ENCODE data around the gene GKAP1. TPM values are rescaled to one million over a fixed set of nuclear protein-coding genes. Genes with fewer than 3 reads are reported as not detected.

Gene GKAP1
- total RNA-seq, 1 donor from 2014 or later, result 33.4 TPM

DNA sequence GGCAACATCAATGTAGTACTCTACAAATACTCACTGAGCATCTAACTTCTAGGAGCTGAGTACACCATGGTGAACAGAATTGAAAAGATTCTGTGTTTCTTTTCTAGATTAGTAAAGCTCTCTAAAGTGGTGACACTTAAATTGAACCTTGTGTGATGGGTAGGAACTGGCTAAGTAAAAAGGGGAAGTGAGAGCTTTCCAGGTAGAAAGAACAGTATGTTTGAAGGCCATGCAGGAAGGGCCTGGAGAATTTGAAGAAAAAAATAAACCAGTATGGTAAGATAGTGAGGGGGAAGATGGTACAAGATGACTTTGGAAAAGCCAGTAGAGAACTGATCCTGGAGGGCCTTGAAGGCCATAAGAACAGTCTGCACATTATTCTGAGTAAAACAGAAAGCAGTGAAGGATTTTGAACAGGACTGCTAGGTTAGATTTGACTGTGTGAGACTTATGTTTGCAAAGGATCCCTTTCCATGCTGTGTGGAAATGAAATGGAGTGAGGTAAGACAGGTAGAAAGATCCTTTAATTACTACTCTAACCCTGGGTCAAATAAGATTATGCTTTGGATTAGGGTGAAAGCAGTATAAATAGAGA lies 63.1 kb downstream of the GKAP1 start:
- Histone ChIP-seq H4K20me1 (ENCODE audit: low read depth) (no peaks in the 10 kb centered on the region), H3K27me3 (no peaks in the 10 kb centered on the region), H3K4me3 (no peak overlapping the region), H3K9ac (no peak overlapping the region), H3K4me1 (no peaks in the 10 kb centered on the region), H3F3A (ENCODE audit: low read depth) (no peaks in the 10 kb centered on the region), H3K36me3 (no peaks in the 10 kb centered on the region), H3K27ac (no peak overlapping the region), H3K9me3 (ENCODE audit: low read depth) (no peaks in the 10 kb centered on the region), H2AFZ (replicated peaks) (no peak overlapping the region), H3K79me2 (ENCODE audit: low read depth) (no peaks in the 10 kb centered on the region), H3K4me2 (no peak overlapping the region)
- Mint-ChIP-seq H3K4me3 (no peak overlapping the region), H3K9me3 (no peaks in the 10 kb centered on the region), H3K36me3 (peaks cover 5% of the 10 kb centered on the region), H3K4me1 (no peaks in the 10 kb centered on the region), H3K27me3 (ENCODE audit: insufficient read depth, low read depth) (no peaks in the 10 kb centered on the region), H3K27ac (no peak overlapping the region)
- TF ChIP-seq CTCF (IDR thresholded peaks at IDR 0.05), result no peak
- TF ChIP-seq EZH2 (IDR thresholded peaks at IDR 0.05), result no peak
- TF ChIP-seq EZH2phosphoT487 (IDR thresholded peaks at IDR 0.05), result no peak
- no peak for DNase-seq (ENCODE audit: low spot score)

DNA sequence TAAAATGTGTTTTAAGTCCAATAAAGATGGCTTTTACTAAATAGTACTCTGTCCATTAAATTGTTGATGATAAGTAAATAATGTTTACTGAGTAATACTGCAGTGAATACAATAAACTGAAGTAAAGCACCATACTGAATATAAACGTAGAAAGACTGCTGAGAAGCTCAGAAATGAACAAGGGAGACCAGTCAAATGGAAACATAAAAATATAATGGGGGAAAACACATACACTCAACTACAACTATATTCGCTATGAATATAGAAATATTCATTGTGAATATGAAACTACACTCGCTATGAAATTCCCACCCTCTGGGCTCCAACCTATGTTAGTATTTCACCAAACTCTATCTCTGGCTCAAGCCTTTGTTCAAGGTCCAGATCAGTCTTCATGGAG lies 67.9 kb downstream of the GKAP1 start:
- H3K27ac ChIP-seq, result no peak overlapping the region
- no peaks in the 10 kb centered on the region for H3K4me1 ChIP-seq
- no peaks in the 10 kb centered on the region for H3K36me3 ChIP-seq
- no peak overlapping the region for H2AFZ ChIP-seq (replicated peaks)
- Mint-ChIP-seq H3K4me3 (no peak overlapping the region), H3K4me1 (no peaks in the 10 kb centered on the region), H3K27me3 (ENCODE audit: insufficient read depth, low read depth) (no peaks in the 10 kb centered on the region), H3K27ac (no peak overlapping the region), H3K9me3 (no peaks in the 10 kb centered on the region), H3K36me3 (peaks cover 6% of the 10 kb centered on the region)
- no peak for DNase-seq (ENCODE audit: low spot score)
- H3F3A ChIP-seq (ENCODE audit: low read depth), result no peaks in the 10 kb centered on the region
- H3K9ac ChIP-seq, result no peak overlapping the region
- H4K20me1 ChIP-seq (ENCODE audit: low read depth), result no peaks in the 10 kb centered on the region
- no peaks in the 10 kb centered on the region for H3K27me3 ChIP-seq
- H3K4me2 ChIP-seq, result no peak overlapping the region
- no peaks in the 10 kb centered on the region for H3K9me3 ChIP-seq (ENCODE audit: low read depth)
- no peaks in the 10 kb centered on the region for H3K79me2 ChIP-seq (ENCODE audit: low read depth)
- H3K4me3 ChIP-seq, result no peak overlapping the region
- no peak for TF ChIP-seq EZH2phosphoT487 (IDR thresholded peaks at IDR 0.05)
- no peak for TF ChIP-seq CTCF (IDR thresholded peaks at IDR 0.05)
- TF ChIP-seq EZH2 (IDR thresholded peaks at IDR 0.05), result no peak

DNA sequence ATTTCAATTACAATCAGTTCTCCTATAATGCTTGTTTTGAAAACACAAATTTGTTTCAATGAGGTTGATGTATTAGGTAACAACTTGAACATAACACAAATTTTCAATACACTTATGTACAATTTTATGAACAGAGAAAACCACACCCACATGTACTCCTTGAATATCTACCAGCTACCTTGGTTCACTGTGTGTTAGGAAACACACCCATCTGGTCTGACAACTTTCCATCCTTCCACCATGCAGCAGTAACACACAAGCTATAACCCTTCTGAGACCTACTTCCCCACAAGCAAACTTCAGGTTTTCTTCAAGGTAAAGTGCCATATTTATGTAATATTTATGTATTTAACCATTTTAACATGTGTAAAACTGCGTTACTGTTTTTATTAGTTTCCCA lies 73.4 kb downstream of the GKAP1 start:
- DNase-seq (ENCODE audit: low spot score), result no peak
- Histone ChIP-seq H3K27me3 (no peaks in the 10 kb centered on the region), H3K4me1 (no peaks in the 10 kb centered on the region), H3K79me2 (ENCODE audit: low read depth) (no peaks in the 10 kb centered on the region), H3K36me3 (peaks cover 4% of the 10 kb centered on the region), H3K9me3 (ENCODE audit: low read depth) (no peaks in the 10 kb centered on the region), H3K27ac (no peak overlapping the region), H2AFZ (replicated peaks) (no peak overlapping the region), H3F3A (ENCODE audit: low read depth) (no peaks in the 10 kb centered on the region), H4K20me1 (ENCODE audit: low read depth) (no peaks in the 10 kb centered on the region), H3K4me2 (no peak overlapping the region), H3K9ac (no peak overlapping the region), H3K4me3 (no peak overlapping the region)
- Mint-ChIP-seq H3K9me3 (no peaks in the 10 kb centered on the region), H3K27ac (no peak overlapping the region), H3K27me3 (ENCODE audit: insufficient read depth, low read depth) (no peaks in the 10 kb centered on the region), H3K36me3 (peaks cover 4% of the 10 kb centered on the region), H3K4me1 (no peaks in the 10 kb centered on the region), H3K4me3 (no peak overlapping the region)
- TF ChIP-seq CTCF (IDR thresholded peaks at IDR 0.05) (no peak), EZH2phosphoT487 (IDR thresholded peaks at IDR 0.05) (no peak), EZH2 (IDR thresholded peaks at IDR 0.05) (no peak)
